ENCODE measurements around the gene DHRSX. TPM values are rescaled to one million over a fixed set of nuclear protein-coding genes. Genes with fewer than 3 reads are reported as not detected.
"Not testable (repeated sequence)": the region's sequence is repeated elsewhere in the genome, so short reads cannot be mapped to it uniquely, and the experiment has no call there.

Gene DHRSX
- total and polyA plus RNA-seq, 2 donors (not counting 1 experiment from before 2014, with no cell fraction given) = 23.7 to 25.6 TPM

GRCh38 chrX:2315434-2315833 lies 185.3 kb downstream of the DHRSX start:
- H3K9me3 ChIP-seq (ENCODE audit: control insufficient read depth, insufficient read depth, low read depth, low read length) = no peaks in the 10 kb centered on the region
- H2AFZ ChIP-seq (ENCODE audit: low read length) = no peak overlapping the region
- H3K9ac ChIP-seq (ENCODE audit: insufficient read depth, low read length) = no peak overlapping the region
- H3K27me3 ChIP-seq (ENCODE audit: control insufficient read depth, insufficient read depth, low read length) = no peaks in the 10 kb centered on the region
- H3K4me2 ChIP-seq (ENCODE audit: extremely low read depth, insufficient read depth, low read length) = no peak overlapping the region
- H3K36me3 ChIP-seq (ENCODE audit: control insufficient read depth, insufficient read depth, low read length) = no peaks in the 10 kb centered on the region
- no peaks in the 10 kb centered on the region for H3K79me2 ChIP-seq (ENCODE audit: control insufficient read depth, insufficient read depth, low read length)
- no peaks in the 10 kb centered on the region for H3K4me1 ChIP-seq (ENCODE audit: control insufficient read depth, extremely low read depth, insufficient read depth, low read length)
- no peak for TF ChIP-seq CTCF (conservative IDR thresholded peaks at IDR 0.05 in 1 of 2, IDR thresholded peaks at IDR 0.05 in 1 of 2; ENCODE audit: low read depth in 1 of 2, low read length in 2 of 2)
- TF ChIP-seq EZH2 (IDR thresholded peaks at IDR 0.05; ENCODE audit: low read length, missing control alignments) = no peak
- no peaks in the 10 kb centered on the region for H4K20me1 ChIP-seq (ENCODE audit: control insufficient read depth, extremely low read depth, insufficient read depth, low read length)
- DNase-seq (ENCODE audit: low read depth in 2 of 2) = no peak
- H3K4me3 ChIP-seq (replicated peaks in 1 of 4; ENCODE audit: control extremely low read depth in 1 of 4, insufficient read depth in 1 of 4, low read depth in 3 of 4, low read length in 4 of 4) = no peak overlapping the region
- no peak overlapping the region for H3K27ac ChIP-seq (ENCODE audit: insufficient read depth, low read length)

DNA sequence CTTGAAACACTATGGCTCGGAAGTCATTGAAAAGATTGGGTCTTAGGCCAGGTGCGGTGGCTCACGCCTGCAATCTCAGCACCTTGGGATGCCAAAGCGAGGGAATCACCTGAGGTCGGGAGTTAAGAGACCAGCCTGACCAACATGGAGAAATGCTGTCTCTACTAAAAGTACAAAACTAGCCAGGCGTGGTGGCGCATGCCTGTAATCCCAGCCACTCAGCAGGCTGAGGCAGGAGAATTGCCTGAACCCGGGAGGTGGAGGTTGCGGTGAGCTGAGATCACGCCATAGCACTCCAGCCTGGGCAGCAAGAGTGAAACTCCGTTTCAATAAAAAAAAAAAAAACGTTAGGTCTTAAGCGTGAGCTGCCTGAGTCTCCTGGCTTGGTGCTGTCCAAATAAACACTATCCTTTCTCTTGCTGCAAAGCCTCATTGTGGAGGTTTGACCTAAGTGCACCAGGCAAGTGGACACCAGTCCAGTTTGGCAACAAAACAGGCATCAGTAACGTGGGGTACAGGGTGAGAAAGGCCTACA lies 185.9 kb downstream of the DHRSX start:
- Histone ChIP-seq H3K9me3 (ENCODE audit: control insufficient read depth, insufficient read depth, low read depth, low read length) (no peaks in the 10 kb centered on the region), H3K27me3 (ENCODE audit: control insufficient read depth, insufficient read depth, low read length) (no peaks in the 10 kb centered on the region), H2AFZ (ENCODE audit: low read length) (no peak overlapping the region), H3K27ac (ENCODE audit: insufficient read depth, low read length) (no peak overlapping the region), H3K79me2 (ENCODE audit: control insufficient read depth, insufficient read depth, low read length) (no peaks in the 10 kb centered on the region), H3K4me3 (replicated peaks in 1 of 4; ENCODE audit: control extremely low read depth in 1 of 4, insufficient read depth in 1 of 4, low read depth in 3 of 4, low read length in 4 of 4) (no peak overlapping the region), H3K4me2 (ENCODE audit: extremely low read depth, insufficient read depth, low read length) (no peak overlapping the region), H4K20me1 (ENCODE audit: control insufficient read depth, extremely low read depth, insufficient read depth, low read length) (no peaks in the 10 kb centered on the region), H3K4me1 (ENCODE audit: control insufficient read depth, extremely low read depth, insufficient read depth, low read length) (no peaks in the 10 kb centered on the region), H3K9ac (ENCODE audit: insufficient read depth, low read length) (no peak overlapping the region), H3K36me3 (ENCODE audit: control insufficient read depth, insufficient read depth, low read length) (no peaks in the 10 kb centered on the region)
- no peak for DNase-seq (ENCODE audit: low read depth in 2 of 2)
- TF ChIP-seq CTCF (conservative IDR thresholded peaks at IDR 0.05 in 1 of 2, IDR thresholded peaks at IDR 0.05 in 1 of 2; ENCODE audit: low read depth in 1 of 2, low read length in 2 of 2) = no peak
- TF ChIP-seq EZH2 (IDR thresholded peaks at IDR 0.05; ENCODE audit: low read length, missing control alignments) = no peak

GRCh38 chrX:2313864-2314640 lies 186.7 kb downstream of the DHRSX start:
- no peaks in the 10 kb centered on the region for H3K27me3 ChIP-seq (ENCODE audit: control insufficient read depth, insufficient read depth, low read length)
- H3K4me3 ChIP-seq (replicated peaks in 1 of 4; ENCODE audit: control extremely low read depth in 1 of 4, insufficient read depth in 1 of 4, low read depth in 3 of 4, low read length in 4 of 4) = no peak overlapping the region
- H3K9ac ChIP-seq (ENCODE audit: insufficient read depth, low read length) = no peak overlapping the region
- no peak overlapping the region for H3K4me2 ChIP-seq (ENCODE audit: extremely low read depth, insufficient read depth, low read length)
- no peak overlapping the region for H3K27ac ChIP-seq (ENCODE audit: insufficient read depth, low read length)
- TF ChIP-seq EZH2 (IDR thresholded peaks at IDR 0.05; ENCODE audit: low read length, missing control alignments) = no peak
- TF ChIP-seq CTCF (conservative IDR thresholded peaks at IDR 0.05 in 1 of 2, IDR thresholded peaks at IDR 0.05 in 1 of 2; ENCODE audit: low read depth in 1 of 2, low read length in 2 of 2) = no peak
- no peaks in the 10 kb centered on the region for H3K9me3 ChIP-seq (ENCODE audit: control insufficient read depth, insufficient read depth, low read depth, low read length)
- no peaks in the 10 kb centered on the region for H3K79me2 ChIP-seq (ENCODE audit: control insufficient read depth, insufficient read depth, low read length)
- H3K4me1 ChIP-seq (ENCODE audit: control insufficient read depth, extremely low read depth, insufficient read depth, low read length) = no peaks in the 10 kb centered on the region
- no peak for DNase-seq (ENCODE audit: low read depth in 2 of 2)
- H4K20me1 ChIP-seq (ENCODE audit: control insufficient read depth, extremely low read depth, insufficient read depth, low read length) = no peaks in the 10 kb centered on the region
- no peaks in the 10 kb centered on the region for H3K36me3 ChIP-seq (ENCODE audit: control insufficient read depth, insufficient read depth, low read length)
- H2AFZ ChIP-seq (ENCODE audit: low read length) = no peak overlapping the region

DNA sequence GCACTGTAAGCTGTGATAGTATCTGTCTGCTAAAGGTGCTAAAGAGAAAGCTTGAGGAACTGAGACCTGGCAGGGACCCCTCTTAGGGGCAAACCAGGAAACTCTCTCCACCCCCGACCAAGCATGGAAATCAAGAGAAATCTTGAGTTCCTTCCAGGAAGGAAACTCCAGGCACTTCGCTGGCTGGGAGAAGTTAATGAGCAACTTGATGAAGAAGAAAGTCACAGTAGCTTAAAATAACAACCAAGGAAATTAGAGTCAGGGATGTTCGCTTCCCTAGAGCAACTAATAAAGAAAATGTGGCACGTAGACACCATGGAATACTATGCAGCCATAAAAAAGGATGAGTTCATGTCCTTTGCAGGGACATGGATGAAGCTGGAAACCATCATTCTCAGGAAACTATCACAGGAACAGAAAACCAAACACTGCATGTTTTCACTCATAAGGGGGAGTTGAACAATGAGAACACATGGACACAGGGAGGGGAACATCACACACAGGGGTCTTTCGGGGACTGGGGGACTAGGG lies 188.7 kb downstream of the DHRSX start:
- H3K36me3 ChIP-seq (ENCODE audit: control insufficient read depth, insufficient read depth, low read length); H3K27me3 ChIP-seq (ENCODE audit: control insufficient read depth, insufficient read depth, low read length); H3K27ac ChIP-seq (ENCODE audit: insufficient read depth, low read length); H3K9ac ChIP-seq (ENCODE audit: insufficient read depth, low read length); H2AFZ ChIP-seq (ENCODE audit: low read length); H3K79me2 ChIP-seq (ENCODE audit: control insufficient read depth, insufficient read depth, low read length); H4K20me1 ChIP-seq (ENCODE audit: control insufficient read depth, extremely low read depth, insufficient read depth, low read length); H3K4me1 ChIP-seq (ENCODE audit: control insufficient read depth, extremely low read depth, insufficient read depth, low read length); H3K9me3 ChIP-seq (ENCODE audit: control insufficient read depth, insufficient read depth, low read depth, low read length); H3K4me2 ChIP-seq (ENCODE audit: extremely low read depth, insufficient read depth, low read length); DNase-seq (ENCODE audit: low read depth in 2 of 2); H3K4me3 ChIP-seq (replicated peaks in 1 of 4; ENCODE audit: control extremely low read depth in 1 of 4, insufficient read depth in 1 of 4, low read depth in 3 of 4, low read length in 4 of 4): not testable (repeated sequence)
